ENCODE data around the gene MYO18B. TPM values are rescaled to one million over a fixed set of nuclear protein-coding genes. Genes with fewer than 3 reads are reported as not detected.

MYO18B gene
- polyA plus RNA-seq, 1 donor (not counting 4 experiments of a cell fraction or from before 2014, with no cell fraction given) = not detected

GRCh38 chr22:26056455-26057200 is 314.6 kb downstream of the MYO18B start:
- Histone ChIP-seq H3K9ac (ENCODE audit: control insufficient read depth, extremely low read depth, insufficient read depth, low read length) (no peak overlapping the region), H3K9me3 (ENCODE audit: control insufficient read depth, low read depth, low read length) (no peaks in the 10 kb centered on the region), H3K4me2 (ENCODE audit: control insufficient read depth, extremely low read depth, insufficient read depth, low read depth, low read length) (no peak overlapping the region), H3K4me1 (ENCODE audit: control insufficient read depth, extremely low read depth, insufficient read depth, low read length) (no peaks in the 10 kb centered on the region), H3K36me3 (ENCODE audit: control insufficient read depth in 2 of 2, extremely low read depth in 1 of 2, insufficient read depth in 2 of 2, low read length in 2 of 2) (no peaks in the 10 kb centered on the region), H3K27ac (ENCODE audit: control insufficient read depth, insufficient read depth, low read length) (no peak overlapping the region), H2AFZ (ENCODE audit: control insufficient read depth, low read length) (no peak overlapping the region), H3K4me3 (ENCODE audit: control insufficient read depth in 2 of 3, extremely low read depth in 1 of 3, insufficient read depth in 2 of 3, low read depth in 1 of 3, low read length in 3 of 3) (no peak overlapping the region), H3K27me3 (ENCODE audit: control insufficient read depth, extremely low read depth, insufficient read depth, low read length) (no peaks in the 10 kb centered on the region), H3K9me1 (ENCODE audit: control insufficient read depth, extremely low read depth, insufficient read depth, low read length) (no peaks in the 10 kb centered on the region), H4K20me1 (ENCODE audit: control insufficient read depth, extremely low read depth, insufficient read depth, low read length) (no peaks in the 10 kb centered on the region), H3K79me2 (ENCODE audit: control insufficient read depth, insufficient read depth, low read length) (no peaks in the 10 kb centered on the region)
- no peak for FAIRE-seq
- dilution Hi-C loops (cut with MboI; ENCODE audit: extremely low pct_ligation_motif_present, low sequenced_read_pairs) = no loop called here
- DNase-seq (ENCODE audit: low read depth, low spot score) = no peak
- TF ChIP-seq EZH2 (IDR thresholded peaks at IDR 0.05; ENCODE audit: low read length) = no peak
- TF ChIP-seq CTCF (optimal IDR thresholded peaks at IDR 0.05 in 1 of 3, IDR thresholded peaks at IDR 0.05 in 1 of 3, conservative IDR thresholded peaks at IDR 0.05 in 1 of 3; ENCODE audit: extremely low read depth in 1 of 3, insufficient read depth in 2 of 3, low read length in 3 of 3) = no peak

- Histone ChIP-seq H3K27me3 (ENCODE audit: control insufficient read depth, extremely low read depth, insufficient read depth, low read length) (no peaks in the 10 kb centered on the region), H3K4me2 (ENCODE audit: control insufficient read depth, extremely low read depth, insufficient read depth, low read depth, low read length) (no peak overlapping the region), H3K9me1 (ENCODE audit: control insufficient read depth, extremely low read depth, insufficient read depth, low read length) (no peaks in the 10 kb centered on the region), H2AFZ (ENCODE audit: control insufficient read depth, low read length) (no peak overlapping the region), H3K9me3 (ENCODE audit: control insufficient read depth, low read depth, low read length) (no peaks in the 10 kb centered on the region), H3K27ac (ENCODE audit: control insufficient read depth, insufficient read depth, low read length) (no peak overlapping the region), H3K9ac (ENCODE audit: control insufficient read depth, extremely low read depth, insufficient read depth, low read length) (no peak overlapping the region), H3K4me1 (ENCODE audit: control insufficient read depth, extremely low read depth, insufficient read depth, low read length) (no peaks in the 10 kb centered on the region), H3K79me2 (ENCODE audit: control insufficient read depth, insufficient read depth, low read length) (no peaks in the 10 kb centered on the region), H3K4me3 (ENCODE audit: control insufficient read depth in 2 of 3, extremely low read depth in 1 of 3, insufficient read depth in 2 of 3, low read depth in 1 of 3, low read length in 3 of 3) (no peak overlapping the region), H3K36me3 (ENCODE audit: control insufficient read depth in 2 of 2, extremely low read depth in 1 of 2, insufficient read depth in 2 of 2, low read length in 2 of 2) (no peaks in the 10 kb centered on the region), H4K20me1 (ENCODE audit: control insufficient read depth, extremely low read depth, insufficient read depth, low read length) (no peaks in the 10 kb centered on the region)
- DNase-seq (ENCODE audit: low read depth, low spot score) (no peak), FAIRE-seq (no peak)
- dilution Hi-C loops (cut with MboI; ENCODE audit: extremely low pct_ligation_motif_present, low sequenced_read_pairs) = no loop called here
- no peak for TF ChIP-seq EZH2 (IDR thresholded peaks at IDR 0.05; ENCODE audit: low read length)
- TF ChIP-seq CTCF (optimal IDR thresholded peaks at IDR 0.05 in 1 of 3, IDR thresholded peaks at IDR 0.05 in 1 of 3, conservative IDR thresholded peaks at IDR 0.05 in 1 of 3; ENCODE audit: extremely low read depth in 1 of 3, insufficient read depth in 2 of 3, low read length in 3 of 3) = no peak
Observed at GRCh38 chr22:26057731-26058130, 315.7 kb downstream of the MYO18B start.

Measured in keratinocyte (primary cell).